Measurements from ENCODE around the gene SPRR1A. TPM values are rescaled to one million over a fixed set of nuclear protein-coding genes. Genes with fewer than 3 reads are reported as not detected.
"Not testable (repeated sequence)": the region's sequence is repeated elsewhere in the genome, so short reads cannot be mapped to it uniquely, and the experiment has no call there.

The SPRR1A gene
- total RNA-seq, 1 experiment from 2014 or later, result not detected

- DNase-seq (ENCODE audit: low read depth, low spot score); H3K36me3 ChIP-seq (ENCODE audit: control insufficient read depth, insufficient read depth, low read length); ATAC-seq; H3K27me3 ChIP-seq (ENCODE audit: control insufficient read depth, insufficient read depth, low read length); H3K9me3 ChIP-seq (ENCODE audit: control insufficient read depth, insufficient read depth, low read depth, low read length); intact Hi-C loops (cut with micrococcal nuclease; ENCODE audit: unreplicated experiment); POLR2A ChIA-PET; in situ Hi-C loops (cut with HindIII; ENCODE audit: low pct_unique_long_range_greater_than_20kb, low sequenced_read_pairs); CTCF ChIA-PET; H3K4me3 ChIP-seq (ENCODE audit: low read depth in 2 of 2, low read length in 2 of 2); H3K27ac ChIP-seq (ENCODE audit: low read length); BruUV-seq (replicated peaks); H3K4me1 ChIP-seq (ENCODE audit: control insufficient read depth, insufficient read depth, low read length): not testable (repeated sequence)
Observed at GRCh38 chr1:153022340-153022739, 38.5 kb downstream of the SPRR1A start.

GRCh38 chr1:153023109-153023508 is 39.2 kb downstream of the SPRR1A start:
- BruUV-seq (replicated peaks), result no TSS peak
- ChIA-PET POLR2A (no interaction called here), CTCF (no interaction called here)
- TF ChIP-seq CTCF (IDR thresholded peaks at IDR 0.05), result no peak
- no peak for TF ChIP-seq POLR2AphosphoS5 (IDR thresholded peaks at IDR 0.05; ENCODE audit: low read depth, low read length)
- TF ChIP-seq TCF7L2 (IDR thresholded peaks at IDR 0.05; ENCODE audit: low read depth, low read length), result no peak
- TF ChIP-seq SIN3A (IDR thresholded peaks at IDR 0.05; ENCODE audit: borderline replicate concordance, insufficient read depth, low read depth, low read length), result no peak
- no peak for TF ChIP-seq REST (IDR thresholded peaks at IDR 0.05; ENCODE audit: insufficient read depth in 1 of 2, low read depth in 2 of 2, low read length in 1 of 2)
- DNase-seq (ENCODE audit: low read depth, low spot score) (no peak), ATAC-seq (no peak)
- no peaks in the 10 kb centered on the region for H3K9me3 ChIP-seq (ENCODE audit: control insufficient read depth, insufficient read depth, low read depth, low read length)
- in situ Hi-C loops (cut with HindIII; ENCODE audit: low pct_unique_long_range_greater_than_20kb, low sequenced_read_pairs), result no loop called here
- H3K36me3 ChIP-seq (ENCODE audit: control insufficient read depth, insufficient read depth, low read length), result no peaks in the 10 kb centered on the region
- no peak overlapping the region for H3K4me3 ChIP-seq (ENCODE audit: low read depth in 2 of 2, low read length in 2 of 2)
- H3K27ac ChIP-seq (ENCODE audit: low read length), result no peak overlapping the region
- intact Hi-C loops (cut with micrococcal nuclease; ENCODE audit: unreplicated experiment), result no loop called here
- no peaks in the 10 kb centered on the region; the same call in 1 of the 2 replicates for H3K27me3 ChIP-seq (ENCODE audit: control insufficient read depth, insufficient read depth, low read length)
- no peaks in the 10 kb centered on the region for H3K4me1 ChIP-seq (ENCODE audit: control insufficient read depth, insufficient read depth, low read length)

GRCh38 chr1:153024413-153024812 is 40.5 kb downstream of the SPRR1A start:
- Histone ChIP-seq H3K4me1 (ENCODE audit: control insufficient read depth, insufficient read depth, low read length) (no peaks in the 10 kb centered on the region), H3K9me3 (ENCODE audit: control insufficient read depth, insufficient read depth, low read depth, low read length) (no peaks in the 10 kb centered on the region), H3K36me3 (ENCODE audit: control insufficient read depth, insufficient read depth, low read length) (no peaks in the 10 kb centered on the region), H3K27me3 (ENCODE audit: control insufficient read depth, insufficient read depth, low read length) (no peaks in the 10 kb centered on the region), H3K27ac (ENCODE audit: low read length) (no peak overlapping the region), H3K4me3 (ENCODE audit: low read depth in 2 of 2, low read length in 2 of 2) (no peak overlapping the region)
- intact Hi-C loops (cut with micrococcal nuclease; ENCODE audit: unreplicated experiment) (no loop called here), in situ Hi-C loops (cut with HindIII; ENCODE audit: low pct_unique_long_range_greater_than_20kb, low sequenced_read_pairs) (no loop called here)
- BruUV-seq (replicated peaks), result no TSS peak
- TF ChIP-seq POLR2AphosphoS5 (IDR thresholded peaks at IDR 0.05; ENCODE audit: low read depth, low read length) (no peak), TCF7L2 (IDR thresholded peaks at IDR 0.05; ENCODE audit: low read depth, low read length) (no peak), REST (IDR thresholded peaks at IDR 0.05; ENCODE audit: insufficient read depth in 1 of 2, low read depth in 2 of 2, low read length in 1 of 2) (no peak), CTCF (IDR thresholded peaks at IDR 0.05) (no peak), SIN3A (IDR thresholded peaks at IDR 0.05; ENCODE audit: borderline replicate concordance, insufficient read depth, low read depth, low read length) (no peak)
- ChIA-PET CTCF (no interaction called here), POLR2A (no interaction called here)
- ATAC-seq (no peak), DNase-seq (ENCODE audit: low read depth, low spot score) (no peak)
